Measurements from ENCODE around the gene METTL1.

GRCh38 chr12:57793920-57794319, 22.0 kb upstream of the METTL1 start:
- TF ChIP-seq GATA2 (IDR thresholded peaks at IDR 0.05; ENCODE audit: low read depth, low read length) (no peak), GATA3 (IDR thresholded peaks at IDR 0.05; ENCODE audit: low read depth, low read length) (no peak)
